Ammon's horn (tissue), 1 donor: ENCODE data around the gene PCDHGA3.
"Not testable (repeated sequence)": the region's sequence is repeated elsewhere in the genome, so short reads cannot be mapped to it uniquely, and the experiment has no call there.

Source experiments
- DNase-seq: peaks from one replicate; pipeline ENCODE4 v3.0.0-alpha.2; 2016; ENCODE audit warnings: low spot score

PCDHGA3 gene

DNA sequence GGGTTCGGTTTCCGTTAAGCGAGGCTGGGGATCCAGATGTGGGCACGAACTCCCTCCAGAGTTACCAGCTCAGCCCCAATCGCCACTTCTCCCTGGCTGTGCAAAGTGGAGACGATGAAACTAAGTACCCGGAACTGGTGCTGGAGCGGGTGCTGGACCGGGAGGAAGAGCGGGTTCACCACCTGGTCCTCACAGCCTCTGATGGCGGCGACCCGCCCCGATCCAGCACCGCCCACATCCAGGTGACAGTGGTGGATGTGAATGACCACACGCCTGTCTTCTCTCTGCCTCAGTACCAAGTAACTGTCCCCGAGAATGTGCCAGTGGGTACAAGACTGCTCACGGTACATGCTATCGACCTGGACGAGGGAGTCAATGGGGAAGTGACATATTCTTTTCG, 39.7 kb downstream of the PCDHGA3 start:
- DNase-seq: no peak

DNA sequence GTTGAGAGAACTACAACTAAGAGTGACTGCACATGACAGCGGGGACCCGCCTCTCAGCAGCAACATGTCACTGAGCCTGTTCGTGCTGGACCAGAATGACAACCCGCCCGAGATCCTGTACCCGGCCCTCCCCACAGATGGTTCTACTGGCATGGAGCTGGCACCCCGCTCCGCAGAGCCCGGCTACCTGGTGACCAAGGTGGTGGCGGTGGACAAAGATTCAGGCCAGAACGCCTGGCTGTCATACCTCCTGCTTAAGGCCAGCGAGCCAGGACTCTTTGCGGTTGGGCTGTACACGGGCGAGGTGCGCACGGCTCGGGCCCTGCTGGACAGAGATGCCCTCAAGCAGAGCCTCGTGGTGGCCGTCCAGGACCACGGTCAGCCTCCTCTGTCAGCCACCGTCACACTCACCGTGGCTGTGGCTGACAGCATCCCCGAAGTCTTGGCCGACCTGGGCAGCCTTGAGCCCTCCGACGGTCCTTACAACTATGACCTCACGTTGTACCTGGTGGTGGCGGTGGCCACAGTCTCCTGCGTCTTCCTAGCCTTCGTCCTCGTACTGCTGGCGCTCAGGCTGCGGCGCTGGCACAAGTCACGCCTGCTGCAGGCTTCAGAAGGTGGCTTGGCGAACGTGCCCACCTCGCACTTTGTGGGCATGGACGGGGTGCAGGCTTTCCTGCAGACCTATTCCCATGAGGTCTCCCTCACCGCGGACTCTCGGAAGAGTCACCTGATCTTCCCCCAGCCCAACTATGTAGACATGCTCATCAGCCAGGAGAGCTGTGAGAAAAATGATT, 41.0 kb downstream of the PCDHGA3 start:
- DNase-seq: no peak

DNA sequence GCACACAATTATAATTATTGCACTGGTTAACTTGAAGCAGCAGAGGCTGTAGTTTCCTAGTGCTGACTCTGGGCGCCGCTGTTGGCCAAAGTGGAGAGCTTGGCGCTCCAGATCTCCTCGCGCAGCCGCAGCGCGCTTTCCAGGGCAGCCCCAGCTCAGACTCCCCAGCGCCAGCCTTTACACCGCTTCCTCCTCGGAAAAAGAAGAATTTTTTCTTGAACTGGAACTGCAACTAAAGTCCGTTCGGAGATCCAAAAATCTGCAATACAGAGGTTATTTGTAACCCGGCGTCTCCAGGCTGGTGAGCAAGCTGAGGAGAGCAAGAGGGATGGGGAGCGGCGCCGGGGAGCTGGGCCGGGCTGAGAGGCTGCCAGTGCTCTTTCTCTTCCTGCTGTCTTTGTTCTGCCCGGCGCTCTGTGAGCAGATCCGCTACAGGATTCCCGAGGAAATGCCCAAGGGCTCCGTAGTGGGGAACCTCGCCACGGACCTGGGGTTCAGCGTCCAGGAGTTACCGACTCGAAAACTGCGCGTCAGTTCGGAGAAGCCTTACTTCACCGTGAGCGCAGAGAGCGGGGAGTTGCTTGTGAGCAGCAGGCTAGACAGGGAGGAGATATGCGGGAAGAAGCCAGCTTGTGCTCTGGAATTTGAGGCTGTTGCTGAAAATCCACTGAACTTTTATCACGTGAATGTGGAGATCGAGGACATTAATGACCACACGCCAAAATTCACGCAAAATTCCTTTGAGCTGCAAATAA, 44.1 kb downstream of the PCDHGA3 start, which contains the start of gene PCDHGB4:
PCDHGB4 (plus strand) TSS at position 142 of the 755 bp plus-strand sequence; CDS start at position 329, 187 bp downstream.
- not testable (repeated sequence) for DNase-seq

DNA sequence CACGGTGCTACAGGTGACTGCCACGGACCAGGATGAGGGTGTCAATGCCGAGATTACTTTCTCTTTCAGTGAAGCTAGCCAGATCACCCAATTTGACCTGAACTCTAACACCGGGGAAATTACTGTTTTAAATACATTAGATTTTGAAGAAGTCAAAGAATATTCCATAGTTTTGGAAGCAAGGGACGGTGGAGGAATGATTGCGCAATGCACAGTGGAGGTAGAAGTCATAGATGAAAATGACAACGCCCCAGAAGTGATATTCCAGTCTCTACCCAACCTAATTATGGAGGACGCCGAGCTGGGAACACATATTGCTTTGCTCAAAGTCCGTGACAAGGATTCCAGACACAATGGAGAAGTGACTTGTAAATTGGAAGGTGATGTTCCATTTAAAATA, 45.0 kb downstream of the PCDHGA3 start:
- no peak for DNase-seq

DNA sequence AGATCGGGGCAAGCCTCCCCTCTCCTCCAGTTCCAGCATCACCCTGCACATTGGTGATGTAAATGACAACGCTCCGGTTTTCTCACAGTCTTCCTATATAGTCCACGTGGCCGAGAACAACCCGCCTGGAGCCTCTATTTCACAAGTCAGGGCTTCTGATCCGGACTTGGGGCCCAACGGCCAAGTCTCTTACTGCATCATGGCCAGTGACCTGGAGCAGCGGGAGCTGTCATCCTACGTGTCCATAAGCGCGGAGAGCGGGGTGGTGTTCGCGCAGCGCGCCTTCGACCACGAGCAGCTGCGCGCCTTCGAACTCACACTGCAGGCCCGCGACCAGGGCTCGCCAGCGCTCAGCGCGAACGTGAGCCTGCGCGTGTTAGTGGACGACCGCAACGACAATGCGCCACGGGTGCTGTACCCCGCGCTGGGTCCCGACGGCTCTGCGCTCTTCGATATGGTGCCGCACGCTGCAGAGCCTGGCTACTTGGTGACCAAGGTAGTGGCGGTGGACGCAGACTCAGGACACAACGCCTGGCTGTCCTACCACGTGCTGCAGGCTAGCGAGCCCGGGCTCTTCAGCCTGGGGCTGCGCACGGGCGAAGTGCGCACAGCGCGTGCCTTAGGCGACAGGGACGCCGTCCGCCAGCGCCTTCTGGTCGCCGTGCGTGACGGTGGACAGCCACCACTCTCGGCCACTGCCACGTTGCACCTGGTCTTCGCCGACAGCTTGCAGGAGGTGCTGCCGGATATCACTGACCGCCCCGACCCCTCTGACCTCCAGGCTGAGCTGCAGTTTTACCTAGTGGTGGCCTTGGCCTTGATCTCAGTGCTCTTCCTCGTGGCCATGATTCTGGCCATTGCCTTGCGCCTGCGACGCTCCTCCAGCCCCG, 45.8 kb downstream of the PCDHGA3 start:
- DNase-seq: no peak

DNA sequence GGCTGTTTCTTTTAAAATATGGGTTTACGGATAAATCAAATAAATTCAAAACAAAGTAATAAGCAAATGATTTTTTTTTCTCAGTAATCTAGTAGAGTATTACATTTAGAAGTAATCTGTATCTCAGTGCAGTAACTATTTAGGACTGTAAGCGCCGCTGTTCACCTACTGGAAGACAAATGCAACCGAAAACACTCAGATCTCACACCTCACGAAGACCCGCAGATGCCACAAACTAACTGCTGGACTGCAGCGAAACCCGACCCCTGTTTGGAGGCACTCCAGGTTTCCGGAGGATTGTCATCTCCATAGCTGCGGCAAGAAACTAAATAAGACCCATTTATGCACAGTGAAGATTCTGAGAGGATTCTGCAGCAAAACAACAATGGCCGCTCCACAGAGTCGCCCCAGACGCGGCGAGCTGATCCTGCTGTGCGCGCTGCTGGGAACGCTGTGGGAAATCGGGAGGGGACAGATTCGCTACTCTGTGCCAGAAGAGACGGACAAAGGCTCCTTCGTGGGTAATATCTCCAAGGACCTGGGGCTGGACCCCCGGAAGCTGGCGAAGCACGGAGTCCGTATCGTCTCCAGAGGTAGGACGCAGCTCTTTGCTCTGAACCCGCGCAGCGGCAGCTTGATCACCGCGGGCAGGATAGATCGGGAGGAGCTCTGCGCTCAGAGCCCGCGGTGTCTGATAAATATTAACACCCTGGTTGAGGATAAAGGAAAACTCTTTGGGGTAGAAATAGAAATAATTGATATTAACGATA, 49.0 kb downstream of the PCDHGA3 start, which contains the start of gene PCDHGA8:
PCDHGA8 (plus strand) TSS at position 205 of the 770 bp plus-strand sequence; CDS start at position 386, 181 bp downstream.
- no peak for DNase-seq

DNA sequence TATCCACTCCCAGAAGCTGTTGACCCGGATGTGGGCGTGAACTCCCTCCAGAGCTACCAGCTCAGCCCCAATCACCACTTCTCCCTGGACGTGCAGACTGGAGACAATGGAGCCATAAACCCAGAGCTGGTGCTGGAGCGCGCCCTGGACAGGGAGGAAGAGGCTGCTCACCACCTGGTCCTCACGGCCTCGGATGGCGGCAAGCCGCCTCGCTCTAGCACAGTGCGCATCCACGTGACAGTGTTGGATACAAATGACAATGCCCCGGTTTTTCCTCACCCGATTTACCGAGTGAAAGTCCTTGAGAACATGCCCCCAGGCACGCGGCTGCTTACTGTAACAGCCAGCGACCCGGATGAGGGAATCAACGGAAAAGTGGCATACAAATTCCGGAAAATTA, 49.6 kb downstream of the PCDHGA3 start:
- DNase-seq: no peak

DNA sequence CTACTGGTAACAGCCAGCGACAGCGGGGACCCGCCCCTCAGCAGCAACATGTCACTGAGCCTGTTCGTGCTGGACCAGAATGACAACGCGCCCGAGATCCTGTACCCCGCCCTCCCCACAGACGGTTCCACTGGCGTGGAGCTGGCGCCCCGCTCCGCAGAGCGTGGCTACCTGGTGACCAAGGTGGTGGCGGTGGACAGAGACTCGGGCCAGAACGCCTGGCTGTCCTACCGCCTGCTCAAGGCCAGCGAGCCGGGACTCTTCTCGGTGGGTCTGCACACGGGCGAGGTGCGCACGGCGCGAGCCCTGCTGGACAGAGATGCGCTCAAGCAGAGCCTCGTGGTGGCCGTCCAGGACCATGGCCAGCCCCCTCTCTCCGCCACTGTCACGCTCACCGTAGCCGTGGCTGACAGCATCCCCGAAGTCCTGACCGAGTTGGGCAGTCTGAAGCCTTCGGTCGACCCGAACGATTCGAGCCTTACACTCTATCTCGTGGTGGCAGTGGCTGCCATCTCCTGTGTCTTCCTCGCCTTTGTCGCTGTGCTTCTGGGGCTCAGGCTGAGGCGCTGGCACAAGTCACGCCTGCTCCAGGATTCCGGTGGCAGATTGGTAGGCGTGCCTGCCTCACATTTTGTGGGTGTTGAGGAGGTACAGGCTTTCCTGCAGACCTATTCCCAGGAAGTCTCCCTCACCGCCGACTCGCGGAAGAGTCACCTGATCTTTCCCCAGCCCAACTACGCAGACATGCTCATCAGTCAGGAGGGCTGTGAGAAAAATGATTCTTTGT, 51.0 kb downstream of the PCDHGA3 start:
- not testable (repeated sequence) for DNase-seq
